GM21360 (cell line): ENCODE measurements around the gene SIL1.
"Not testable (repeated sequence)": the region's sequence is repeated elsewhere in the genome, so short reads cannot be mapped to it uniquely, and the experiment has no call there.

ENCODE experiments used
- ATAC-seq: cut with Tn5 transposase; IDR thresholded peaks from one replicate; pipeline ENCODE4 v1.9.1; 2021; ENCODE audit warnings: mild to moderate bottlenecking, moderate library complexity; ENCODE audit not compliant: unreplicated experiment

Gene SIL1

DNA sequence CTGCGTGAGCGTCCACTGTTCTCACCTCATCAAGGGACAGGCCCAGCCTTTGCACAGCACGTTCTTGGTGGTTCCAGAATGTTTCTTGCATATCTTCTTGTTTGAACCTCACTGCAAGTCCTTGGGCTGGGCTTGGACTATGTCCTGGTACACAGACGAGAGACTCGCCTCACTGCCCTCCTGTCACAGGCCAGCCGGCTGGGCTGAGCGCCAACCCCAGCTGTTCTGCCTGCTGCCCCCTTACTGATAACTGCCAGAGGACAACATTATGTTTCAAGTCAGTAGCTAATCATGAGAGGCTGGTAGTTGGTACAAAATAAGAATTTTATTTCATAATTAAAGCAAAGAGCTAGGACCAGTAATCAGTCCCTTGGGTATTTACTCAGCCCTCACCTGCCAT is 270.2 kb downstream of the SIL1 start:
- no peak for ATAC-seq

DNA sequence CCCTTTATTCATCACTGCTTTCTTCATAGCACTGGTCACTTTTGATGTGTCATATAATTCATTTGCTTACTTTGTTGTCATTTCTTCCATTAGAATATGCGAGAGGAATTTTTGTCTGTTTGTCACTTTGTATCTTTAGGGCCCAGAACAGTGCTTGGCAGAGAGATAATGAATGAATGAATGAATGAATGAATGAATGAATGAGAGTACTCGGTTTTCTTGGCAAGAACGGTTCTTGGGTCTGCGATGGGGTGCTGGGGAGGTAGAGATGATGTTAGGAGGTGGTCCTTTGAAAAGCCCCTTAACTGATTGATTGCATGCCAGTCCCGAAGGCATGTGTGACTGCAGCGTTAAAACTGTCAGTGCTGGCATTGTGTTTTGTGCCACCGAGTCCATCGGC is 270.6 kb downstream of the SIL1 start:
- ATAC-seq: no peak

DNA sequence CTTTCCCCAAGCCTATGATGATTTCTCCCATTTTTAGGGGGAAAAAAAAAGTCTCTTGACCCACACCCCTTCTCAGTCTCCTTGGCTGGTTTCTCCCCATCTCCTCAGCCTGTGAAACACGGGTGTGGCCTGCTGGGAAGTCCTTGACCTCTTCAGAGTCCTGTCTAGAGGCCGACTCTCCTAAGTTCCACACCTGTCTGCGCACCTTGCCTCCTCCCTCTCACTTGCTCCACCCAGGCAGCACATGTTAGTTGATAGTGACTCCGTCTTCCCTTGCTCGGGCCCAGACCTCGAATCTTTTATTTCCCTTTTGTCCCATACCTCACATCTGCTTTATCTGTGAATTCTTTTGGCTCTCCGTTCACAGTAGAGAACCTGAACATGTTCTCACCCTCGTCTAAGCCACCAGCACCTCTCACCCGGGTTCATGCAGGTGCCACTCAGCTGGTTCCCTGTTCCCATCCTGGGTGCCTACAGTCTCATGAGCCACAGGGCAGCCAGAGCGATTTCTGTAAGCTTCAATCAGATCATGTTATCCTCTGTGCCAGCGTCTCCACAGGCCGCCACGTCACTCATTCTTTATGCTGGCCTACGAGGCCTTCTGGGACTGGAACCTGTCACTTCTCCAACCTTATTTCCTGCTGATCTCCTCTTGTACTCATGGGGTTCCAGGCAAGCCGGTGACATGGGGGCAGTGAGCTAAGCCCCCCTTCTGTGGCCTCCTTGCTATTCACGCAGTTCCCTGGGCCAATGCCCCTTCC is 271.3 kb downstream of the SIL1 start:
- no peak for ATAC-seq

DNA sequence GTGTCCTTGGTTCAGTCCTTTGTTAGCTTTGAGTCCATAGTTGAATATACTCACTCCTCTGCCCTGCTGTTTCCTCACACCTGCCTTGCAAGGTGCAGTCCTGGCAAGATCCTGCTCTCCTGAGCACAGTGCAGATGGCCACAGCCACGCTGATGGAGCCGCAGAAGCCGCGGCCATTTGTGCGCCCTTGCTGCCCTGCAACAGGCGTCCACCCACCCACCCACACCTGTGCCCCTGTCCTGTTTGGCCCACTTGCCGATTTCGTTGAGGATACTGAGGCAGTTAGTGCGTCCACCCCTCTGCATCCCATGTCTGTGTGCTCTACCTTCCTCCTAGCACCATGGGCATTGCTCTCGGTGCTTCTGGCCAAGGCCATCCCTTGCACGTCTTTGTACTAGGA is 271.9 kb downstream of the SIL1 start:
- ATAC-seq: no peak

DNA sequence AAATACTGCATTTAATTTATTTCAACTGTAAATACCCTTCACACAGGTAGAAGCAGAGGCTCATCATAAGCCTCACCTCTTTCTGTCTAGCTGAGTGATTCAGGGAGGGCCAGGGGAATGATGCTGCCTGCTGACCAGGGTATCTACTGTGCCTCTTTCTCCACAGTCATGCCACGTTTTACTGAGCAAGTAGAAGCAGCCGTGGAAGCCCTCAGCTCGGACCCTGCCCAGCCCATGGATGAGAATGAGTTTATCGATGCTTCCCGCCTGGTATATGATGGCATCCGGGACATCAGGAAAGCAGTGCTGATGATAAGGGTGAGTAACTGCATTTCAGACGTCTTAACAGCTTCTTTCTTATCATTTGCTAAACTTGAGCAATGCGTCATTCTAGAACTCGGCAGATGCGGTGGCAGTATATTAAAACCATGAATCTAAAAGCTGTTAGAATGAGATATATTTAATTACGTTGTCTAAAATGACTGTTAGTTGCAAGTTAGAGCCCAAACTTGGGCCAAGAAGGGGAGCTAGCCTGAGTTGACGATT is 273.0 kb downstream of the SIL1 start:
- ATAC-seq: no peak

DNA sequence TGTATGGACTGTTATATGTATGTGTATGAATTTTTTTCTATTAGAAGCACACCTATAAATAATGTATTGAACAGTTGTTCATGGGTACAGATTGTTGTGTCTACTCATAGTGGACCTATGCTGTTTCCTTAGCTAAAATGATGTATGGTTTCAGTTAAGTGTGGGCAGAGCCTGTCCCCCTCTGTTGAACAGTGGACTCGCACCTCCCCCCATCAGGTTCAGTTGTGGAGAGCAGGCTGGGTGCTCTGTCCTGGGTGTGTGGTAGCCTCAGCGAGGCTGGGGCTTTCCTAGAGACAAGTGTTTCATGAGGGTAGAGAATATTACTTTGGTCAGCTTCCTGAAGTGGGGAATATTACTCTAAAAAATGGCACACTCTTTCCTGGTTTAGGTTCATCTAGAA is 275.7 kb downstream of the SIL1 start:
- ATAC-seq: no peak

DNA sequence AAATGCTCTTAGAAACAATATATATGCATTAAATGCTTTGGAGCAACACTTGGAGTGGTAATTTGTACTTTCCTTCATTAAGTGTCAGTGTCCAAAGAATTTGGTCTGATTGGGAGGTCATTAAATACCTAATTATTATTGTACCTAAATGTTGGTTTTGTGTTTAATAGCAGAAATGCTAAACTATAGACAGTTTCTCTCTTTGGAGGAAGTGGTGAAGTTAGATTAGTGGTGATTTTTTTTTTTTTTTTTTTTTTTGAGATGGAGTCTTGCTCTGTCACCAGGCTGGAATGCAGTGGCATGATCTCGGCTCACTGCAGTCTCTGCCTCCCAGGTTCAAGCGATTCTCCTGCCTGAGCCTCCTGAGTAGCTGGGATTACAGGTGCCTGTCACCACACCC is 276.8 kb downstream of the SIL1 start:
- ATAC-seq: not testable (repeated sequence)

DNA sequence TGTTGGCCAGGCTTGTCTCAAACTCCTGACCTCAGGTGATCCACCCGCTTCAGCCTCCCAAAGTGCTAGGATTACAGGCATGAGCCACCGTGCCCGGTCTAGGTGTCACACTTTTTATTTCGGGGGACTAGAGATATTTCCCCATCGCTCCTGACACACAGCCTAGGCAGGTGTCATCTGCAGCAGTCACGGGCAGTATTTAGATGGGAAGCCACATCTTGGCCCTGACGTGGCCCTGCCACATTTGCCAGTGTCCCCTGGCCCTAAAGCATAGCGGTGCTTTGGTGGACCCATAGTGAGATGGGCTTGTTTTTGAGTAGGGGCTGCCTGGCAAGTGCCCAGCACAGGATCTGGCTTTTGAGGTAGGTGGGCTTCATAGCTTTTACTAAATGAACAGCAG is 278.0 kb downstream of the SIL1 start:
- no peak for ATAC-seq

DNA sequence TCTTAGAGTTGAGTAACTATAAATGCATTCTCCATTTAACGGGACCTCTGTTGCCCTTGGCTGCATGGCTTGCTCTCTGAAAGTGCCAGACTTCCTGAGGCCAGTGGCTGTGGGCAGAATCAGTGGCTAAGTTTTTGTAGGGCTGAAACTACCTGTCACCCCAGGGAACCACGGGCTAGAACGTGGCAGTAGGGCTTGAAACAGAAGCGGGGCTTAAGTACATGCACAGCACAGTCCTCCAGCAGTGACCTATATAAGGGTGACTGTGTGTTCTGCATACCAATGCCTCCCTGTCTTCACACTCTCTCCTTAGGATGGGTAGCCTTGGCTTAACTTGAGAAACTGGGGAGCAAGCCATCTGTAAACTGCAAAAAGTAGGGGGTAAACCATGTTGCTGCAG is 279.5 kb downstream of the SIL1 start:
- no peak for ATAC-seq

DNA sequence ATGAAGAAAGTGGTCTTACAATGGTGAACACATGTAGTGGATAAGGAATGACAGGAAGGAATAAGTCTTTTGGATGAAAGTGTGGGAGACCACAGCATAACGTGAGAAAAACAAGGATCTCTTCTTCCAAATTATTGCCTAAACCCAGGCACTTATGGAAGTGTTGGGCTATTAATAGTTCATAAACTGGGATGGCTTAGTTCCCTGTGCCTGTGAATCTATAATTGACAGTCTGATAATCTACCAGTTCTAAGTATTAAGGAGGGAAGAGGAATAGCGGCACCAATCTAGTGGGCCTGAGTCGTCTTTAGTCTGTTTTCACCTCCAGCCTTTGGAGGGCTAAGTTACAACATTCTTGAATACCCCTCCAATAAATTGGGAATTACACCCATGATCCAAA is 283.8 kb downstream of the SIL1 start:
- no peak for ATAC-seq

DNA sequence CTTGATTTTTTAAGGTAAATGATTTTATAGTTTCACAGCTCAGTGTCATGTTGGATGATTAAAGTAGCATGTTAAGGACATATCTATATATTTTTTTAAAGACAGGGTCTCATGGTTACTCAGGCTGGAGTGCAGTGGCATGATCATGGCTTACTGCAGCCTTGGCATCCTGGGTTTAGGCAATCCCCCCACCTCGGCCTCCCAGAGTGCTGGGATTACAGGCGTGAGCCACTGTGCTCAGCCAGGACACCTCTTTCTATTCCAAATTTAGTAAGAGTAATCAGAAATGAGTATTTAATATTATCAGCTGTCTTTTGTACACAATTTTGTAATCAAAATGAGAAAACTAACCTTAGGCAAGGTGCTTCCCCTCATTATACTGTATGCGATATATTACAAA is 284.4 kb downstream of the SIL1 start:
- ATAC-seq: no peak

DNA sequence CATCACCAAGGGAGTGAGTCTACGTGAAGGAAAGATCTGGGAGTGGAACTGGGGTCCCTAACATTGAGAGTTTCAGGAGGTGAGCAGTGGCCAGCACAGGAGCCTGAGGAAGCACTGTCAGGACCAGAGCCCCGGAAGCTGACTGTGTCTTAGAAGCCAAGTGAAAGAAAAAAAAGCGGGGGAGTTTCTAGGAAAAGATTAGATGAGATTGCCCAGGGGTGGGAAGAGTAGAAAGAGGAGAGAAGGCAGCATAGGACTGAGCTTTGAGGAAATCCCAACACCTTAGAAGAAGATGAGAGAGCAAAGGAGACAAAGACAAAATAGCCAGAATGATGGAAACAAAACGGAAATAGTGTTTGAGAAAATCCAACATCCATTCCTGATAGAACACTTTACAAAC is 286.1 kb downstream of the SIL1 start:
- ATAC-seq: no peak

DNA sequence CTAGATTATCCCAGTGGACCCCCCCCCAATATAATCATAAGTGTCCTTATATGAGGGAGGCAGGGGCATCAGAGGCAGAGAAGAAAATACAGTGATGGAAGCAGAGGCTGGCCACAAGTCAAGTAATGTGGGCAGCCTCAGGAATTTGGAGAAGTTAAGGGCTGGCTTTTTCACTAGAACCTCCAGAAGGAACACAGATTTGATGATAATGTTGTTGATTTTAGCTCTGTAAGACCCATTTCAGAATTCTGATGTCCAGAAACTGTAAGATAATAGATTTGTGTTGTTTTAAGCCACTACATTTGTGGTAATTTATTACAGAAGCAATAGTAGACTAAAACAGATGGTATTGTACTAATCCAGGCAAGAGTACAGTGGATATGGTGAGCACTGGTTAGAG is 286.7 kb downstream of the SIL1 start:
- ATAC-seq: no peak

DNA sequence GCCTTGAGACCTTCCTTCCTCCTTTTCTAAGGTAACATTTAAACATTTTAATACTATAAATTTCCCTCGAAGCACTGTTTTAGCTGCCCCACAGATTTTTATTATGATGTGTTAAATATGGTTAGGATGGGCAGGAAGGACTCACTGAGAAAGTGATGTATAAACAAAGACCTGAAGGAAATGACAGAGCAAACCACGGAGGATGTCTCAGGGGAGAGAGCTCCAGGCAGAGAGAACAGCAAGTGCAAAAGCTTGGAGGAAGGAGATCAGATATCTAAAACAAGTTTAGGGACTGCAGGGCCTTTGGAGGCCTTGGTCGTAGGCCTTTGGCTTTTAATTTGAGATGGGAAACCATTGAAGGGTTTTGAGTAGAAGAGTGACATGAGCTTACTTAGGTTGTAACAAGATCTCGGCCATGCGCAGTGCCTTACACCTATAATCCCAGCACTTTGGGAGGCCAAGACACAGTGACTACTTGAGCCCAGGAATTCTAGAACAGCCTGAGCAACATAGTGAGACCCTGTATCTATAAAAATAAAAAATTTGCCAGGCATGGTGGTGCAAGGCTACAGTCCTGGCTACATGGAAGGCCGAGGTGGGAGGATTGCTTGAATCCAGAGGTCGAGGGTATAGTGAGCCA is 287.5 kb downstream of the SIL1 start:
- no peak for ATAC-seq

DNA sequence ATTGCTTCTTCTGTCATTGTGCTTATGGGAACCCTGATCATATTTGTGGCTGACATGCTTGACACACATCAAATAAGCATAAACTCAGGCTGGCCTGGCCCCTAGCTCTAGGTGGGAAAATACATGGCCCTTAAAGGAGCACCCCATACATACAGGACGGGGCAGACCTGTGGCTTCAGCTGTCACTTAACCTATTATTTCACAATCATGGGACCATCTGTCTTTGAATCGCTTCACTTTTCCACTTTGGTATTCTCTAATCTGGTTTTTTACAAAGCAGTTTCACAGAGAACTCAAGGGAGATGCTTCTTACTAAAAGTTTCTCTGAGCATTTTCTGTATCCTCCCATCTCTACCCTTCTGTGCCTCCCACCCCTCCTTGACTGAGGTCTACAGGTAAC is 288.4 kb downstream of the SIL1 start:
- no peak for ATAC-seq

DNA sequence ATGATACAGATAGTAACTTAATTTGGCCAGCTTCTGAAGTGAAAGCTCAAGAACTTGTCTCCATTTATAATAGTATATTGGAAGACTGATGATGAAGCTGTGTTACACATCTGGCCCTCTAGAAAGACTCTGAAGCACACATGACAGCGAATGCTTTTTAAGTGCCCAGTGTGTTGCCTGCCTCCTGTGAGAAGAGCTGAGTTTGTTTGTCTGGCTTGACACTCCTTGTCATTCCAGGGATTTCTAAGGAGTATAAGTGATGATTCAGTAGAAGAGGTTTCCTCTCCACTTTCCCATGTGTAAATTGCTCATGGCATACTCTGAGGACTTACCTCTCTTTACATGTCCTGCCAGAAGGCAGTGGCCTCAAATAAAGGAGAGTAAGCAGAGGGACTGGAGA is 292.6 kb downstream of the SIL1 start:
- ATAC-seq: no peak

DNA sequence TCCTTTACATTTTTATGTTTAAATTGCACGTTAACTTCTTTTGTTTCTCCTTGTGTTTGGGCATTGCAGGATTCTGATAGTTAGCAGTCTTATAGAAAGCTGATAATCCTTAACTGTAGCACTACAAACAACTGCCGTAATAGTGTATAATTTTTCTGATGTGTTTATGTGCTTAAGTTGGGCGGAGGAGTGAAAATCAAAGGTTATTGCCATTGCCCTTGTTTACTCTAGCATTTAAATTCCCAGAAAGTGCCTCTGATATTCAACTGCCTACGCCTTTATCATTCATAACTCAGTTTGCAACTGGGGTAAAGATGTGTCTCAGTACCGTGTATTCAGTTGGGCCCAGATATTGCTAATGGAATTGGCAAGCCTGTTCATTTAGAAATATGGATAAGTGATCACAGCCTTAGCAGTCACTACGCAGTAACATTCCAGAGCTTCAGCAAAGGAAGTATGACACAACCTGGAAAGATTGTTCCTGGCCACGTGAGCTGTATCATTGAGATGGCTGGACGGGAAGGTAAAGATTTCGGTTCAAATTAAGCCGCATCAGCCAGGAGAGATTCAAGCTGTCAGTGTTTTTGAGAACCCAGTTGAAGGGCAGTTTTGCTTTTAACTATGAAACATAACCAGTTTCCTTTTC is 294.9 kb downstream of the SIL1 start:
- ATAC-seq: no peak

DNA sequence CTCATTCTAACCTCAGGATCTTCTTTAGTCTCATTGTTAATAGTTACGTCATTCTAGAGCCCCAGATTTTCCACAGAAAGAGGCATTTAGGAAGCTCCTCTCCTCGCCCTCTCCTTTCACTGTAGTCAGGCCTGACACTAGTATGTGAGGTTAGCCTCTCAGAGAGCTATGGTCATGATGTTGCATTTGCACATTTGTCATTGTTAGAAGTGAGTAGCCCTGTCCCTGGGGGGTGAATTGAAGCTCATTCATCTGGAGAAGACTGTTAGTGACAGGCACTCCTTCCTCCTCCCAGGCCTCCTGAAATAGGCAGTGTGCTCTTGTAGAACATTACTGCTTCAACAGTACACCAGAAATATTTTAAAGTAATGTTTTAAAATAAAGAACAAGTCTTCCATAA is 296.5 kb downstream of the SIL1 start:
- no peak for ATAC-seq

DNA sequence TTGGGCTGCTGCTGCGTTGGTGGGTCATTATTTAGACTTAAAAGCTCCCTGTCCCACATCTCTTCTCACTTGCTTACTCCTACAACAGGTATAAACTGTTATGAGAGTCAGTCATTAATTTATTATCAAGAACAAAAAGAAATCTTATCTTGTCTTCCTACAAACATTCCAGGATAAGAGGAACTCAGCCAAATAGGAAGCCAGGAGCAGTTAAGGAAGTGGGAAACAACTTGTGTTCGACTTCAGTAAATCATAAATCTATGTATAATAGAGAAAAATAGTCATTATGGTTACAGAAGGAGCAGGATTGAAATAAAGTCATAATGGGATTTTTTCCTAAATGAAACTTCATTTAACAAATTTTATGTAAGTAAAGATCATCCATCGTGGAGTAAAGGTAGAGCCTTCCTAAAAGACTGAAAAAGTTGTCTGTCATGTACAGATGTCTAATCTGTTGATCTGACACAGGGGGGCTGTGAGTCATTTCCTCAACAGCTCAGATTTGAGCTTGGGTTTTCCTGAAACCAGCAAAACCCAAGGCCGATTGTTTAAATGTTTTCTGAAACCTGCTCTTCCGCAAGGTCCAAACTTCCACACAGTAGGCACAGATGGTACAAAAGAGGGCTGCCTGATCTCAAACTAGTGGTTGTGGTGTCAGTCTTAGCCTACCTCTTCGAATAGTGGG is 297.7 kb downstream of the SIL1 start:
- ATAC-seq: no peak

DNA sequence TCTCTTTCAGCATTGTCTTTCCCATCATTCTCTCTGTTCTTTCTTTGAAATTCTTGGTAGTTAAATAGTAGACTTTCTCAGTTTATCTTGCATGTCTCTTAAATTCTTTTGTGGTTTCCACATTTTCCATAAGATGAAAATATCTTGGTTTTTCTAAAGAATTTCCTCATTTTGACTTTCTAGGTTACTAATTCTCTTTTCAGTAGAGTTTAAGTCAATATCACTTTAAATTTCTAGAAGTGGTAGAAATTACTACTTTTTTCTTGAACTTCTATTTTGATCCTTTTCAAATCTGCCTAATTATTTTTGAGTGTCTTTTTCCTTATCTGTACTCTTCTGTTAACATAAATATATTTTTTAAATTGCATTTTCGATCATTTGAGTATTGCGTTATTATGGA is 299.4 kb downstream of the SIL1 start:
- no peak for ATAC-seq

DNA sequence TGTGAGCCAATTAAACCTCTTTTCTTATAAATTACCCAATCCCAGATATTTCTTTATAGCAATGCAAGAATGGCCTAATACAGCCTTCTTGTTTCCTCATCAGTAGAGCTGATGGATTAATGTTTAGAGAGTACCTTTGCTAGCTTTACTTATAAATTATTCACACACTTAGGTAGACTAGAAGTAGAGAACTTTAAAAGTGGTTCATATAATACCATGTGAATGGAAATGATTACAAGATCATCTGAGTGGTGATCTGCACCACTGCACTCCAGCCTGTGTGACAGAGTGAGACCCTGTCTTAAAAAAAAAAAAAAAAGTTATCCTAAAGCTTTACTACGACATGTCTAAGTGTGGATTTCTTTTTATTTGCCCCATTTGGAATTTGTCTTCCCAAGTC is 299.9 kb downstream of the SIL1 start:
- no peak for ATAC-seq
